MG63 (cell line): ENCODE results near the gene WDR64. TPM values are rescaled to one million over a fixed set of nuclear protein-coding genes. Genes with fewer than 3 reads are reported as not detected.
"Not testable (repeated sequence)": the region's sequence is repeated elsewhere in the genome, so short reads cannot be mapped to it uniquely, and the experiment has no call there.

ENCODE experiments used
- DNase-seq: peaks from one replicate; pipeline ENCODE4 v3.0.0-alpha.2; 2020
- H3K27me3 ChIP-seq: fragments of 250-450 bp; sonication (Bioruptor Pico); 2 replicates; pipeline ENCODE4 v1.5.1; 2020; ENCODE audit warnings: mild to moderate bottlenecking, moderate library complexity
- H3K36me3 ChIP-seq: fragments of 250-450 bp; sonication (Bioruptor Pico); 2 replicates; pipeline ENCODE4 v1.5.1; 2020; ENCODE audit warnings: mild to moderate bottlenecking, moderate library complexity
- H3K4me3 ChIP-seq: fragments of 250-450 bp; sonication (Bioruptor Pico); 2 replicates; pipeline ENCODE4 v1.5.1; 2020; ENCODE audit warnings: mild to moderate bottlenecking, moderate library complexity
- H3K9me3 ChIP-seq: fragments of 250-450 bp; sonication (Bioruptor Pico); 2 replicates; pipeline ENCODE4 v1.5.1; 2020; ENCODE audit warnings: mild to moderate bottlenecking, moderate library complexity
- total RNA-seq: library from RNA; depleted of rRNA; stranded (reverse); fragments of >200 nt; shearing (Covaris generic); gene quantifications from 2 replicates; pipeline ENCODE4 v1.2.3, GENCODE V29; 2014; ENCODE audit warnings: low replicate concordance

WDR64 gene
- total RNA-seq, 1 experiment from 2014 or later, result not detected

GRCh38 chr1:241821363-241821762 is 169.3 kb downstream of the WDR64 start:
- DNase-seq, result no peak
- no peaks in the 10 kb centered on the region for H3K36me3 ChIP-seq
- H3K9me3 ChIP-seq, result no peaks in the 10 kb centered on the region
- H3K27me3 ChIP-seq, result no peaks in the 10 kb centered on the region
- no peak overlapping the region for H3K4me3 ChIP-seq

GRCh38 chr1:241822846-241823245 is 170.8 kb downstream of the WDR64 start:
- DNase-seq, result no peak

GRCh38 chr1:241823925-241824324 is 171.8 kb downstream of the WDR64 start:
- Histone ChIP-seq H3K4me3 (no peak overlapping the region), H3K27me3 (no peaks in the 10 kb centered on the region), H3K9me3 (no peaks in the 10 kb centered on the region), H3K36me3 (no peaks in the 10 kb centered on the region)
- DNase-seq, result no peak

More at GRCh38 chr1:241822846-241823245, 170.8 kb downstream of the WDR64 start:
- Histone ChIP-seq H3K4me3 (no peak overlapping the region), H3K27me3 (no peaks in the 10 kb centered on the region), H3K9me3 (no peaks in the 10 kb centered on the region), H3K36me3 (no peaks in the 10 kb centered on the region)

GRCh38 chr1:241825581-241825980 is 173.5 kb downstream of the WDR64 start:
- H3K36me3 ChIP-seq, result no peaks in the 10 kb centered on the region
- no peaks in the 10 kb centered on the region for H3K9me3 ChIP-seq
- no peak overlapping the region for H3K4me3 ChIP-seq
- H3K27me3 ChIP-seq, result no peaks in the 10 kb centered on the region
- DNase-seq, result no peak

- not testable (repeated sequence) for H3K4me3 ChIP-seq, H3K27me3 ChIP-seq, H3K36me3 ChIP-seq, DNase-seq, H3K9me3 ChIP-seq
Measured at GRCh38 chr1:241826613-241827012, 174.5 kb downstream of the WDR64 start.

GRCh38 chr1:241827264-241827663 is 175.2 kb downstream of the WDR64 start:
- no peaks in the 10 kb centered on the region for H3K9me3 ChIP-seq
- H3K36me3 ChIP-seq, result no peaks in the 10 kb centered on the region
- DNase-seq, result no peak
- no peaks in the 10 kb centered on the region for H3K27me3 ChIP-seq
- no peak overlapping the region for H3K4me3 ChIP-seq

GRCh38 chr1:241828463-241829021 is 176.5 kb downstream of the WDR64 start:
- Histone ChIP-seq H3K4me3 (no peak overlapping the region), H3K27me3 (no peaks in the 10 kb centered on the region), H3K9me3 (no peaks in the 10 kb centered on the region), H3K36me3 (no peaks in the 10 kb centered on the region)
- DNase-seq, result peak; percentile 76

GRCh38 chr1:241829468-241829867 is 177.4 kb downstream of the WDR64 start:
- no peaks in the 10 kb centered on the region for H3K27me3 ChIP-seq
- DNase-seq, result no peak
- H3K4me3 ChIP-seq, result no peak overlapping the region
- no peaks in the 10 kb centered on the region for H3K36me3 ChIP-seq
- H3K9me3 ChIP-seq, result no peaks in the 10 kb centered on the region

- DNase-seq, result no peak
- H3K36me3 ChIP-seq, result no peaks in the 10 kb centered on the region
- H3K9me3 ChIP-seq, result no peaks in the 10 kb centered on the region
- H3K27me3 ChIP-seq, result no peaks in the 10 kb centered on the region
- no peak overlapping the region for H3K4me3 ChIP-seq
Measured at GRCh38 chr1:241834733-241835377, 182.8 kb downstream of the WDR64 start.

GRCh38 chr1:241836941-241837340 is 184.9 kb downstream of the WDR64 start:
- Histone ChIP-seq H3K4me3 (no peak overlapping the region), H3K36me3 (no peaks in the 10 kb centered on the region), H3K27me3 (no peaks in the 10 kb centered on the region), H3K9me3 (no peaks in the 10 kb centered on the region)
- no peak for DNase-seq

GRCh38 chr1:241837416-241837815 is 185.3 kb downstream of the WDR64 start:
- no peak for DNase-seq
- Histone ChIP-seq H3K27me3 (no peaks in the 10 kb centered on the region), H3K36me3 (no peaks in the 10 kb centered on the region)

GRCh38 chr1:241837901-241838300 is 185.8 kb downstream of the WDR64 start:
- Histone ChIP-seq H3K27me3 (no peaks in the 10 kb centered on the region), H3K36me3 (no peaks in the 10 kb centered on the region), H3K9me3 (no peaks in the 10 kb centered on the region), H3K4me3 (no peak overlapping the region)
- DNase-seq, result peak; percentile 21

More at GRCh38 chr1:241837416-241837815, 185.3 kb downstream of the WDR64 start:
- Histone ChIP-seq H3K4me3 (no peak overlapping the region), H3K9me3 (no peaks in the 10 kb centered on the region)

GRCh38 chr1:241838897-241839296 is 186.8 kb downstream of the WDR64 start:
- H3K36me3 ChIP-seq, result no peaks in the 10 kb centered on the region
- no peak for DNase-seq
- H3K27me3 ChIP-seq, result no peaks in the 10 kb centered on the region
- no peak overlapping the region for H3K4me3 ChIP-seq
- no peaks in the 10 kb centered on the region for H3K9me3 ChIP-seq

- no peaks in the 10 kb centered on the region for H3K36me3 ChIP-seq
- no peaks in the 10 kb centered on the region for H3K27me3 ChIP-seq
- no peak for DNase-seq
- no peak overlapping the region for H3K4me3 ChIP-seq
- no peaks in the 10 kb centered on the region for H3K9me3 ChIP-seq
Measured at GRCh38 chr1:241839369-241839979, 187.4 kb downstream of the WDR64 start.

- Histone ChIP-seq H3K27me3 (no peaks in the 10 kb centered on the region), H3K9me3 (no peaks in the 10 kb centered on the region)
Measured at GRCh38 chr1:241840164-241840563, 188.1 kb downstream of the WDR64 start.

GRCh38 chr1:241841691-241842090 is 189.6 kb downstream of the WDR64 start:
- Histone ChIP-seq H3K36me3 (no peaks in the 10 kb centered on the region), H3K4me3 (no peak overlapping the region), H3K9me3 (no peaks in the 10 kb centered on the region), H3K27me3 (no peaks in the 10 kb centered on the region)
- no peak for DNase-seq

More at GRCh38 chr1:241840164-241840563, 188.1 kb downstream of the WDR64 start:
- H3K36me3 ChIP-seq, result no peaks in the 10 kb centered on the region
- no peak overlapping the region for H3K4me3 ChIP-seq
- DNase-seq, result no peak

GRCh38 chr1:241842565-241842964 is 190.5 kb downstream of the WDR64 start:
- Histone ChIP-seq H3K4me3 (no peak overlapping the region), H3K36me3 (no peaks in the 10 kb centered on the region), H3K27me3 (no peaks in the 10 kb centered on the region), H3K9me3 (no peaks in the 10 kb centered on the region)
- no peak for DNase-seq

- no peak for DNase-seq
- no peaks in the 10 kb centered on the region for H3K27me3 ChIP-seq
- no peaks in the 10 kb centered on the region for H3K9me3 ChIP-seq
Measured at GRCh38 chr1:241844593-241844992, 192.5 kb downstream of the WDR64 start.

More at GRCh38 chr1:241844593-241844992, 192.5 kb downstream of the WDR64 start:
- Histone ChIP-seq H3K4me3 (no peak overlapping the region), H3K36me3 (peaks cover 7% of the 10 kb centered on the region; the same call in 1 of the 2 replicates)
